ENCODE results near the gene C17orf50. TPM values are rescaled to one million over a fixed set of nuclear protein-coding genes. Genes with fewer than 3 reads are reported as not detected.

Gene C17orf50
- total RNA-seq, 2 donors from 2014 or later = not detected

DNA sequence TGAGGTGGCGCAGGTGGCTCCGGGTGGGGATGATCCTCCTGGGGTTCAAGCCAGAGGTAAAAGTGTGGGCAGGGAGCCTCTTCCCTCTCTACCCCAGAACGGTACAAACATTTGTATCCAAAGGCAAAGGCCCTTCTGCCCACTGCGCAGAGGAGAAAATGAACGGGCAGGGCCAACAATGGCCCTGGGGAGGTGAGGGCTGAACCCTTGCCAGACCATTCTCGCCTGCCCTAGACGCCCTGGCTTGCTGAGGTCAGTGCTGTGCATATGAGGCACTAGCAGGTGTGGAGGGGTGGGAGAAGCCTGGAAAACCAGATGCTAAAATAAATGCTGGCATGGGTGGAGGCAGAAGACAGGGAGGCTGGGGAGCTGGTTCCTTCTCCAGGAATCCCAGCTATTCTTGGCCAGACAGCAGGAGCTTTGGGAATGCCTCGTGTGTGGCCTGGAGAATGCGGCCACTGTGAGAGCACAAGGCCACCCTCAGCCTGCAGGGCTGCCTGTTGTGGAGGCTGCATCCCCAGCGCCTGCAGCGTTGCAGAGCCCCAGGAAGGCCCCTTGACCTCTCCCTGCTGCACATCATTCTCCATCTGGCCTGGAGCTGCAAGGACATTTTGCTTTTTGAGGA lies 4.5 kb downstream of the C17orf50 start:
- H3K36me3 ChIP-seq (replicated peaks in 1 of 2; ENCODE audit: insufficient read depth in 1 of 2, low read depth in 2 of 2) = no peaks in the 10 kb centered on the region
- H3K27me3 ChIP-seq = no peaks in the 10 kb centered on the region
- 71 to 74% methylated on average over 11 of the region's 11 CpGs for WGBS, 2 donors
- no peak overlapping the region for H3K4me3 ChIP-seq
- no peak for ATAC-seq
- peaks cover 11% of the 10 kb centered on the region for H3K4me1 ChIP-seq
- no peaks in the 10 kb centered on the region for H3K9me3 ChIP-seq
- no peak for DNase-seq
- no peak for TF ChIP-seq POLR2A (IDR thresholded peaks at IDR 0.05)
- TF ChIP-seq, protein P1, sequence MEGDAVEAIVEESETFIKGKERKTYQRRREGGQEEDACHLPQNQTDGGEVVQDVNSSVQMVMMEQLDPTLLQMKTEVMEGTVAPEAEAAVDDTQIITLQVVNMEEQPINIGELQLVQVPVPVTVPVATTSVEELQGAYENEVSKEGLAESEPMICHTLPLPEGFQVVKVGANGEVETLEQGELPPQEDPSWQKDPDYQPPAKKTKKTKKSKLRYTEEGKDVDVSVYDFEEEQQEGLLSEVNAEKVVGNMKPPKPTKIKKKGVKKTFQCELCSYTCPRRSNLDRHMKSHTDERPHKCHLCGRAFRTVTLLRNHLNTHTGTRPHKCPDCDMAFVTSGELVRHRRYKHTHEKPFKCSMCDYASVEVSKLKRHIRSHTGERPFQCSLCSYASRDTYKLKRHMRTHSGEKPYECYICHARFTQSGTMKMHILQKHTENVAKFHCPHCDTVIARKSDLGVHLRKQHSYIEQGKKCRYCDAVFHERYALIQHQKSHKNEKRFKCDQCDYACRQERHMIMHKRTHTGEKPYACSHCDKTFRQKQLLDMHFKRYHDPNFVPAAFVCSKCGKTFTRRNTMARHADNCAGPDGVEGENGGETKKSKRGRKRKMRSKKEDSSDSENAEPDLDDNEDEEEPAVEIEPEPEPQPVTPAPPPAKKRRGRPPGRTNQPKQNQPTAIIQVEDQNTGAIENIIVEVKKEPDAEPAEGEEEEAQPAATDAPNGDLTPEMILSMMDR (IDR thresholded peaks at IDR 0.05) = no peak
- H3K27ac ChIP-seq = no peak overlapping the region
- intact Hi-C loops (cut with DNase I) = loop anchor here (5.0 kb wide), 1 partner anchor 42 kb away; the partner anchor contains the start of gene TAF15

DNA sequence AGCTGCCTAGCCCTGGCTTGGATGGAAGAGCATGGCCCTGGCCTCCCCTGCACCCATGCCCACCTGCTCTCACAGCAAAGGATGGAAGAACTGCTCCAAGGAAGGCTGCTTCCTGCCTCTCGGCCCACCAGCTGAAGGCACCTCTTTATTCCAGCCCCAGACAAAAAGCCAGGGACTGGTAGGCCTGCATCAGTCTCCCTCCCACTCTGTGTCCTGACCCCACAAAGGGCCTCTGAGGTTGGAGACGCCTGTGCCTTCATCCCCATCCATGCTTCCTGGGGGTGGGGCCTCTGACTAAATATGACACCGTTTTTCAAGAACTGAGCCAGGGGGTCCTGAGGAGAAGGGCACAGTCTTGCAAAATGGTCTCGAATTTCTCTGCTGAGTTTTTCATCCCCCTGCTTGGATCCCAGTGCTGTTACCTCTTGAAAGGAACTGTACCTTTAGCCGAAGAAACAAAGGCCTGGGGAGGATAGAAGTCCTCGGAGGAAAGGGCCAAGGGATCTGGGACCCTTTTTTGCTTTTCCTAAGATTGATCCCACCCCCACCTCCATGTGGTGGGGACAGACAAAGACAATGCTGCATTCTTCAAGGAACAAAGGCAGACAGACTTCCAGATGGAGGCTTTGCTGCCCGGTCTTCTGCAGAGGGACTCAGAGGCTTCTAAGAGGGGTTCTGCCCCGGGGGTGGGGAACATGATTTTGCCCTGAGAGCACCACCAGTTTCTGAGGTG lies 5.2 kb downstream of the C17orf50 start:
- intact Hi-C loops (cut with DNase I) = loop anchor here (5.0 kb wide), 1 partner anchor 41 kb away; the partner anchor contains the start of gene TAF15
- ATAC-seq = no peak
- Histone ChIP-seq H3K36me3 (replicated peaks in 1 of 2; ENCODE audit: insufficient read depth in 1 of 2, low read depth in 2 of 2) (no peaks in the 10 kb centered on the region), H3K4me3 (no peak overlapping the region), H3K4me1 (peaks cover 11% of the 10 kb centered on the region), H3K27ac (no peak overlapping the region), H3K9me3 (no peaks in the 10 kb centered on the region), H3K27me3 (no peaks in the 10 kb centered on the region)
- no peak for DNase-seq
- WGBS, 2 donors = 74 to 76% methylated on average over 7 to 8 of the region's 8 CpGs
- no peak for TF ChIP-seq POLR2A (IDR thresholded peaks at IDR 0.05)
- TF ChIP-seq, protein P1 (IDR thresholded peaks at IDR 0.05) = no peak

DNA sequence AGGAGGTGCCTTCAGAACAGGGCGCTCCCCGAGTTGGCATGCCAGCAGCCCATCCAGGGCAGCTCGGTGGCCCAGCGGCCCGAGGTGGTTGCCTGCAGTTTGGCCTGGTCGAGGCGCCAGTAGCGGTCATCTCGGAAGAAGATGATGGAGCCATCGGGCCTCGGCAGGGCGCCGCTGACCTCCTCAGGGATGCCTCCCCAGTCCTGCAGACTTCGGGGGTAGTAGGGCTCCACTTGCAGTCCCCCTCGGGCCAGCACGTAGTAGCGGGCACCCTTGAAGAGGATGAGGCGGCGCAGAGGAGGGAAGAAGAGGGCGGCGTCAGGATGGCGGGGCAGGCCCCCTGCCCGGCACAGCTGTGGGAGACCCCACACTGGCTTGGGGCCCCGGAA lies 5.8 kb downstream of the C17orf50 start:
- no peak for DNase-seq
- ATAC-seq = no peak
- Histone ChIP-seq H3K4me3 (no peak overlapping the region), H3K4me1 (peaks cover 11% of the 10 kb centered on the region), H3K36me3 (replicated peaks in 1 of 2; ENCODE audit: insufficient read depth in 1 of 2, low read depth in 2 of 2) (no peaks in the 10 kb centered on the region), H3K27ac (no peak overlapping the region), H3K9me3 (no peaks in the 10 kb centered on the region), H3K27me3 (no peaks in the 10 kb centered on the region)
- no peak for TF ChIP-seq POLR2A (IDR thresholded peaks at IDR 0.05)
- TF ChIP-seq, protein P1 (IDR thresholded peaks at IDR 0.05) = no peak
- intact Hi-C loops (cut with DNase I) = loop anchor here (5.0 kb wide), 1 partner anchor 41 kb away; the partner anchor contains the start of gene TAF15
- whole genome bisulfite sequencing, 2 donors = 71 to 74% methylated on average over 18 to 24 of the region's 24 CpGs

DNA sequence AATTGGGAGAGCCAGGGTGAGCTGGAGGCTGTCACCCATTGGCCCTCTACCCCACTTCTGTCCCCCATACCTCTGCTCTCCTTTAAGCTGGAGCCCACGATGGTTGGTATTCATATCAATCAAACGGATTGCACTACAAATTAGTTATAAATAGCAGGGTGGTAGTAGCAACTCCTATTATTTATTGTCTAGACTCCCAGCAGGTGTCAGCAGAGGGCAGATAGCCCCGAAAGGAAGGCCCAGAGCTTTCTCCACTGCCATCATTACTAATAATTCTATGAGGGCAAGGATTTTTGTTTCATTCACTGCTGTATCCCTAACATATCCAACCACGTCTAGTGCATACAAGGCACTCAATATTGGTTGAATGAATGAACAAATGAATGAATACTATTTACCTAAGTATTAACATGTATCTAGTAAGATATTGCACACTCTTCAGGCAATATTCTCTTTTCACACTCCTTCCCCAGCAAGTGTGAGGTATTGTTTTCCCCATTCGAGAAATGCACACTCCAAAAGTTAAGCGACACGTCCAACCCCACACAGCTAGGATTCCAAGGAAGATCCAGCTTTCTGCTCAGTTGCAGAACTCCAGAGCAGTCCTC lies 6.3 kb downstream of the C17orf50 start:
- no peak overlapping the region for H3K27ac ChIP-seq
- no peaks in the 10 kb centered on the region for H3K9me3 ChIP-seq
- WGBS, 2 donors = 26 to 30% methylated on average over 7 of the region's 7 CpGs
- ATAC-seq (no peak), DNase-seq (peak; percentile 45 to 62 (median 52))
- no peak overlapping the region for H3K4me3 ChIP-seq
- intact Hi-C loops (cut with DNase I) = loop anchor here (5.0 kb wide), 1 partner anchor 40 kb away; the partner anchor contains the start of gene TAF15
- no peaks in the 10 kb centered on the region for H3K36me3 ChIP-seq (replicated peaks in 1 of 2; ENCODE audit: insufficient read depth in 1 of 2, low read depth in 2 of 2)
- H3K4me1 ChIP-seq = peaks cover 11% of the 10 kb centered on the region
- H3K27me3 ChIP-seq = no peaks in the 10 kb centered on the region
- TF ChIP-seq, protein P1 (IDR thresholded peaks at IDR 0.05) = peak; percentile 31 to 70 (median 56)
- no peak for TF ChIP-seq POLR2A (IDR thresholded peaks at IDR 0.05)
